ENCODE results near the gene ZNF511.

DNA sequence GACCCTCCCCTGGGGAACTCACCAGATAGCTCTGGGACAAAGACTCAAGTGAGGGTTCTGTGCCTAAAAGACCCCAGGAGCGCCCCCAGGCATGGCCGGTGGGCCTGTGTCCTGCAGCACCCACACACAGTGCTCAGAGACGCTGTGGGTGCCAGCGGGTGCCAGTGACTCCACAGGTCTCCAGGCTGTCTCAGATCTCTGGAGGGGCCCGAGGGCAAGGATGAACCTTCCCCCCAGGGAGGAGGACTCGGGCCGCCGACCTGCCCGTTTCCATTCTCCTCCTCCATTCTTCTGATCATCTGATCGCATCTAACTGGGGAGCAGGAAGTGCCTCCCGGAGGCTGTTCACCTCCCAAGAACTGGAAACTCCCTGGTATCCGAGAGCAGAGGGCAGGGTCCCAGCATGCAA is 33.0 kb upstream of the ZNF511 start:
- TF ChIP-seq, protein P1, sequence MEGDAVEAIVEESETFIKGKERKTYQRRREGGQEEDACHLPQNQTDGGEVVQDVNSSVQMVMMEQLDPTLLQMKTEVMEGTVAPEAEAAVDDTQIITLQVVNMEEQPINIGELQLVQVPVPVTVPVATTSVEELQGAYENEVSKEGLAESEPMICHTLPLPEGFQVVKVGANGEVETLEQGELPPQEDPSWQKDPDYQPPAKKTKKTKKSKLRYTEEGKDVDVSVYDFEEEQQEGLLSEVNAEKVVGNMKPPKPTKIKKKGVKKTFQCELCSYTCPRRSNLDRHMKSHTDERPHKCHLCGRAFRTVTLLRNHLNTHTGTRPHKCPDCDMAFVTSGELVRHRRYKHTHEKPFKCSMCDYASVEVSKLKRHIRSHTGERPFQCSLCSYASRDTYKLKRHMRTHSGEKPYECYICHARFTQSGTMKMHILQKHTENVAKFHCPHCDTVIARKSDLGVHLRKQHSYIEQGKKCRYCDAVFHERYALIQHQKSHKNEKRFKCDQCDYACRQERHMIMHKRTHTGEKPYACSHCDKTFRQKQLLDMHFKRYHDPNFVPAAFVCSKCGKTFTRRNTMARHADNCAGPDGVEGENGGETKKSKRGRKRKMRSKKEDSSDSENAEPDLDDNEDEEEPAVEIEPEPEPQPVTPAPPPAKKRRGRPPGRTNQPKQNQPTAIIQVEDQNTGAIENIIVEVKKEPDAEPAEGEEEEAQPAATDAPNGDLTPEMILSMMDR (tag by site-specific recombination; IDR thresholded peaks at IDR 0.05) = no peak
- TF ChIP-seq ZNF707 (tag by site-specific recombination; IDR thresholded peaks at IDR 0.05) (no peak), YY1 (tag by site-specific recombination; IDR thresholded peaks at IDR 0.05) (no peak), ZNF626 (tag by site-specific recombination; IDR thresholded peaks at IDR 0.05) (no peak), SP2 (tag by site-specific recombination; IDR thresholded peaks at IDR 0.05) (no peak), ZNF24 (tag by site-specific recombination; IDR thresholded peaks at IDR 0.05) (no peak), ZNF133 (tag by site-specific recombination; IDR thresholded peaks at IDR 0.05) (no peak), ZNF776 (tag by site-specific recombination; IDR thresholded peaks at IDR 0.05; ENCODE audit: borderline replicate concordance) (no peak), SALL2 (tag by site-specific recombination; IDR thresholded peaks at IDR 0.05; ENCODE audit: borderline replicate concordance) (no peak), ZNF548 (tag by site-specific recombination; IDR thresholded peaks at IDR 0.05) (no peak), ZNF792 (tag by site-specific recombination; IDR thresholded peaks at IDR 0.05) (no peak), ZNF112 (tag by site-specific recombination; IDR thresholded peaks at IDR 0.05) (no peak)
- TF ChIP-seq, protein P2, sequence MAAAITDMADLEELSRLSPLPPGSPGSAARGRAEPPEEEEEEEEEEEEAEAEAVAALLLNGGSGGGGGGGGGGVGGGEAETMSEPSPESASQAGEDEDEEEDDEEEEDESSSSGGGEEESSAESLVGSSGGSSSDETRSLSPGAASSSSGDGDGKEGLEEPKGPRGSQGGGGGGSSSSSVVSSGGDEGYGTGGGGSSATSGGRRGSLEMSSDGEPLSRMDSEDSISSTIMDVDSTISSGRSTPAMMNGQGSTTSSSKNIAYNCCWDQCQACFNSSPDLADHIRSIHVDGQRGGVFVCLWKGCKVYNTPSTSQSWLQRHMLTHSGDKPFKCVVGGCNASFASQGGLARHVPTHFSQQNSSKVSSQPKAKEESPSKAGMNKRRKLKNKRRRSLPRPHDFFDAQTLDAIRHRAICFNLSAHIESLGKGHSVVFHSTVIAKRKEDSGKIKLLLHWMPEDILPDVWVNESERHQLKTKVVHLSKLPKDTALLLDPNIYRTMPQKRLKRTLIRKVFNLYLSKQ (tag by site-specific recombination; IDR thresholded peaks at IDR 0.05; ENCODE audit: borderline replicate concordance) = no peak
- TF ChIP-seq, protein P3, sequence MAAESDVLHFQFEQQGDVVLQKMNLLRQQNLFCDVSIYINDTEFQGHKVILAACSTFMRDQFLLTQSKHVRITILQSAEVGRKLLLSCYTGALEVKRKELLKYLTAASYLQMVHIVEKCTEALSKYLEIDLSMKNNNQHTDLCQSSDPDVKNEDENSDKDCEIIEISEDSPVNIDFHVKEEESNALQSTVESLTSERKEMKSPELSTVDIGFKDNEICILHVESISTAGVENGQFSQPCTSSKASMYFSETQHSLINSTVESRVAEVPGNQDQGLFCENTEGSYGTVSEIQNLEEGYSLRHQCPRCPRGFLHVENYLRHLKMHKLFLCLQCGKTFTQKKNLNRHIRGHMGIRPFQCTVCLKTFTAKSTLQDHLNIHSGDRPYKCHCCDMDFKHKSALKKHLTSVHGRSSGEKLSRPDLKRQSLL (tag by site-specific recombination; IDR thresholded peaks at IDR 0.05) = no peak

All from HEK293 (cell line).